M059J (cell line): ENCODE results near the gene MYL3. TPM values are rescaled to one million over a fixed set of nuclear protein-coding genes. Genes with fewer than 3 reads are reported as not detected.

Source experiments
- DNase-seq: peaks from one replicate; pipeline ENCODE4 v3.0.0-alpha.2; 2012; ENCODE audit warnings: low read depth
- total RNA-seq: library from RNA; depleted of rRNA; stranded (reverse); fragments of >200 nt; shearing (Covaris generic); gene quantifications from 2 replicates; pipeline ENCODE4 v1.2.3, GENCODE V29; 2014

The MYL3 gene
- total RNA-seq, 1 experiment from 2014 or later: 2.6 TPM

DNA sequence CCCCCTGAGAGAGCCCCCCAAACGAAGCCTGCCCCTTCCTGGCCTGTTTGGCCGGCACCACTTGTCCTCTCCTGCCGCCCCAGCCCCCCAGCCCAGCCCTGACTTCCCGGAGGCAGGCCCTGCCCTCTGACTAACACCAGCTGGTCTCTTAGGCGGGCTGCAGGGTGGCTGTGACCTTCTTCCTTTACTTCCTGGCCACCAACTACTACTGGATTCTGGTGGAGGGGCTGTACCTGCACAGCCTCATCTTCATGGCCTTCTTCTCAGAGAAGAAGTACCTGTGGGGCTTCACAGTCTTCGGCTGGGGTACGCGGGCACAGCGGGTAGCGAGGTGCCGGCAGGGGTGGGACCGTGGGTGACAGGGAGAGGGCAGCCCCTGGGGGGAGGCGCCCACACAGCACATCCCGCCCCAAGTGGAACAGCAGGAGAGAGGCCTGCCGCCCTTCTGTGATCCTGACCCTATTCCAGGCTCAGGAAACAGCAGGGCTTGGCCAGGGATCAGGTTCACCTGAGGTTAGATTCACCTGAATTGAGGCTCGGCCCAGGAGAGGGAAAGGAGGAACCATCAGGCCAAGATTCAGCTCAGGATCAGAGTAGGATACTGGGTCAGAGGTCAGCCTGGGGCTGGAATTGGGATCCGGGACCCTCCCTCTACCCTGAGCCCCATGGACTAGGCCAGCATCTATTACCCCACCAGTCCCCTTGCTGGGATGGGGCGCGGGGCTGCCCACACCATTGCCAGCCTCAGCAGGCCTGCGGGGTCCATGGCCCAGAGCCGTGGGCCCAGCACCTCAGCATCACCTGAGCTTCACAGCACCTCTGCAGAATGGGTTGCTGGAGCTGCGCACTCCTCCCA, 36.1 kb upstream of the MYL3 start:
- no peak for DNase-seq

DNA sequence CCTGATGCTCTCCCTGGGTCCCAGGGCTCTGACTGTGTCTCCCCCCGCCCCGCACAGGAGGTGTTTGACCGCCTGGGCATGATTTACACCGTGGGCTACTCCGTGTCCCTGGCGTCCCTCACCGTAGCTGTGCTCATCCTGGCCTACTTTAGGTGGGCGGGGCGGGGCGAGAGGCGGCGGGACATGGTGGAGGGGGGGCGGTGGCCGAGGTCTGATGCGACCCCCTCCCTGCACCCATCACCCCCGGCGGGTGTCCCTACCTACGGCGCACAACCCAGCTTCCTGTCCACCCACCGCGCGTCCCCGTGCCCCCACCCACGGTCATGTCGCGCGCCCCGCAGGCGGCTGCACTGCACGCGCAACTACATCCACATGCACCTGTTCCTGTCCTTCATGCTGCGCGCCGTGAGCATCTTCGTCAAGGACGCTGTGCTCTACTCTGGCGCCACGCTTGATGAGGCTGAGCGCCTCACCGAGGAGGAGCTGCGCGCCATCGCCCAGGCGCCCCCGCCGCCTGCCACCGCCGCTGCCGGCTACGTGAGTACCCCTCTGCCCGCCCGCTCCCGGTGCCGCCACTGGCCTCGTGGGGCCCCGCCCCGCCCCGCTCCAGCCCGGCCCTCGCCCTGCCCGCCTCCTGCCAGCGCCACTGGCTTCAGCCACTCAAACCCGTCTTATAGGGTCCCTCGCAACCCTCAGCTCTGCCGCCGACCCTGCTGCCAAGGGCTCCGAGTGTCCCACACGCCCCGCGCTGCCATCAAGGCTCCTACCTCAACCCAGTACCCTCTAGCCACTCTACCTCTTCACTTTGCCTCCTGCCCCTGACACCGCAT, 35.3 kb upstream of the MYL3 start:
- DNase-seq: no peak

DNA sequence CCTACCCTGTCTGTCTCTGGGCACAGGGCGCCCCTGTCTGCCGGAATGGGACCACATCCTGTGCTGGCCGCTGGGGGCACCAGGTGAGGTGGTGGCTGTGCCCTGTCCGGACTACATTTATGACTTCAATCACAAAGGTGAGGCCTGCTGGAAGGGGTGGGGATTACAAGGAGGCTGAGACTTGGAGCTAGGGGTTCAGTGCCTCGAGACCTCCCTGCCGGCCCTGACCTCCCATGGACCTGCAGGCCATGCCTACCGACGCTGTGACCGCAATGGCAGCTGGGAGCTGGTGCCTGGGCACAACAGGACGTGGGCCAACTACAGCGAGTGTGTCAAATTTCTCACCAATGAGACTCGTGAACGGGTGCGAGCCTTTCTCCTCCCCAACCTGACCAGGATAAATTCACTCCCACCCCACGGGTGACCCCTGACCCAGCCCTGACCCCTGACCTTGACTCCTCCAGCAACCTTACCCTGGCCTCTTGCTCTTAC, 34.6 kb upstream of the MYL3 start:
- DNase-seq: no peak

DNA sequence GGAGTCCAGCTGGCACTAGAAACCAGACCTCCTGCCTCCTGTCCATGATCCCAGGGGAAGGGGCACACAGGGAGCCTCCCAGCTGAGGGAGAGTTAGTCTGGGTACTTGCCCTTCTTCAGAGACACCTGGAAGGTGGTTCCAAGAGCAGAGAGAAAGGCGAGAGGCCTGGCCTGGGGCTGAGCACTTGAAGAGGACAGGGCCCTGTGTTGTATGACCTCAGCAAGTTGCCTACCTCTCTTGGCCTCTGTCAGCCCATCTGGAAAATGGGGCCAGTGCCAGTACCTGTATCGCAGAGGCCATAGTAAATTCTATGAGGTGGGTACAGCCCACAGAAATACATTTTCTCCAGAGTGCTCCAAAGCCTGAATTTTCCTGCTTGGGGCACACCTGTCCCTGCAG, 33.8 kb upstream of the MYL3 start:
- DNase-seq: no peak

DNA sequence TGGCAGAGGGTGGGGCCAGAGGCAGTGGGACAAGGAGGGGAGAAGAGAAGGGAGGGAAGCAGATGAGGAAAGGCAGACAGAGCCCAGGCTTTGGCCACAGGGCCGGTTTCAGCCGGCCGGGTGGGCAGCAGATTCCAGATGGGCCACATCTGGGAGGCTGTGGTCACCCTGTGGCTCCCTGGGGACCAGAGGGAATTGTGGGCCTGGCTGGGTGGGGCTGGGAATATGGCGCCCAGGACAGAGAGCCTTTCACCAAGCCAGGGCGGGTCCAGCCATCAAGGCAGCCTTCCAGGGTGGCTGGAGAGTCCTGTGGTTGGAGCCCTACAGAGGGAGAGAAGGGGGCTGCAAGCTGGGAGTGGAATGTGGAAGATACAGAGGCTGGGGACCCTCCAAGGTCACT, 33.1 kb upstream of the MYL3 start:
- no peak for DNase-seq

DNA sequence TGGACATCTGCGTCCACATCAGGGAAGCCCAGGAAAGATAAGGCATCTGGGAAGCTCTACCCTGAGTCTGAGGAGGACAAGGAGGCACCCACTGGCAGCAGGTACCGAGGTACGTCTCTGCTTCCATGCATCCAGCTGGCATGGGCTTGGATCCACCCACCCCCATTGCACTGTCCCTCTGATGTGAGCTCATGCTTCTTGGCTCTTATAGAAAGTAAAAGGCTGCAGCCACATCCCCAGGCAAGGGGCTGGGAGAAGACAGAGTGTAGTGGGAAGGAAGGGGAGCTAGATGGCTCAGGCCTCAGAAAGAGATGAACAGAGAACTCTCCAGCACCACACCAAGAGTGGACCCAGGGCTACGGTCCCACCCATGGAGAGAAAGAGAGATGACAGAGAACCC, 32.5 kb upstream of the MYL3 start:
- no peak for DNase-seq

DNA sequence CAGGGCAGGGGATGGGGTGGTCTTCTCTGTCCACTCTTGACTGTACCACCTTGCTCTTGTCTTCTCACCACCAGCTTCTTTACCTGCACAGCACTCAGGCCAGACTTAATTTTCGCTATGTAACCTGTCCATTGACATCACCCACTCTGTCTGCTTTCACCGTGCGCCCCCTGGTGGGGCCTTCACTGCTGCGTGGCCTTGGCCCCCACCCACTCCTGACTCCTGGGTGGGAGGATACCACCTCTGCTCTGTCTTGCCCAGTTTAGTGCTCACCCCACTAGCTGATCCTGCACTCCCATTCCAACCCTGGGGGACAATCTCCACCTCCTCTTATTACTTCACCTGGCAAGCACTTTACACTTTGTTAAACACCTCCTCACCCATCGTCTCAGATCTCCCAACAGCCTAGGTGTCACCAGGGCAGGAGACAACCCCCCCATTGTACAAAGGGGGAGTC, 32.0 kb upstream of the MYL3 start:
- DNase-seq: peak; percentile 38

DNA sequence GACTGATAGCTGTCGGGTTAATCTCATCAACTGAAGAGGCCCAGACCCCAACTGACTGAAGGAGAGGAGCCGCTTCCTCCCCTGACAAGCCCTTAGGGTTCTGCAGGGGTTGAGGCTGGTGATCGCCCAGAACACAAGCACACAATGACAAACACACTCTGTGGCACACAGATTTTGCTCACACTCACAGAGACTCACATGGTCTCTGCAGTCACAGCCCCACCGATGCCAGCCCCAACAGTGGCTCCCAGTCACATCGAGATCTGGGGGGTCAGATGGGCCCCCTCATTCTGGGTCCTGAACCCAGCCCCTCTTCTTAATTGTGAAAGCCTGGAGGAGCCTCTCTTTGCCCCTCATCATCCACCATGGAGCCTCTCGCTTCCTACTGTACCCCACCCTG, 31.0 kb upstream of the MYL3 start:
- DNase-seq: no peak

DNA sequence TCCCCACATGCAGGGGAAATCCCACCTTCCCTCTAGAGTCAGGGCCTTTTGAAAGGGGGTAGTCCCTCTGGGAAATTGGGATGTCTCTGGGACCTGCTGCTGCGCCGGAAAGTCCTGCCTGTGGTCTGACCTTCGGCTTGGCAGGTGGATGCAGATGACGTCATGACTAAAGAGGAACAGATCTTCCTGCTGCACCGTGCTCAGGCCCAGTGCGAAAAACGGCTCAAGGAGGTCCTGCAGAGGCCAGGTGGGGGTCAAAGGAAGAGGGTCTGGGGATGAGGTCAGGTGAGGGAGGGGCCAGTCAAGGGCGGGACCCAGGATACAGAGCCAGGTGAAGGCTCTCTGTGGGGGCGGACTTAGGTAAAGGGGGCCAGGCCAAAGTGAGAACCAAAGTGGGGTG, 30.5 kb upstream of the MYL3 start:
- DNase-seq: no peak

DNA sequence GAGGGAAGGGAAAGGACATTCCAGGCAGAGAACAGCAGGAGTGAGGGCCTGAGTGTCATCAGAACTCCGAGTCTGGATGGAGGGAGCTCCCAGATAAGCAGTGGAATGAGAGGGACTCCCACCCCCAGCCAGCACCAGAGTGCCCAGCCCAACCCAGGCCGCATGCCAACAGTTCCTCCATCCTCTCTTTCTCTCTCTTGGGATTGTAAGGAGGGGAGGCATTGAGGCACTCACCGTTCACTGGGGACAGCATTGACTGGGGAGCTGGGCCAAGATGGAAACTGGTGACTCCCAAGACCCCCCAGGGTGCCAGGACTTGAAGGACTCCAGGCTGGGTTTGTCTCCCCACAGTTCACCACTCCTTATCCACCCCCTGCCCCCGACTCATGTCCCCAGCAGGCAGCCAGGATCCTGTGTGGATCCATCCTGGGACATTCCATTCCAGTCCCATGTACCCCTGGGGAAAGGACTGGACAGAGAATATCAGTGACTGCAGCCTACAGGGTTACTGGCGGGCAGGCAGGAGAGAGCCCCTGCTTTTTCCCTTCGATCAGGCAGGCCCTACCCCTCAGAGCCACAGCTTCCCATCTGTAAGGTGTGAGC, 30.0 kb upstream of the MYL3 start:
- DNase-seq: no peak

DNA sequence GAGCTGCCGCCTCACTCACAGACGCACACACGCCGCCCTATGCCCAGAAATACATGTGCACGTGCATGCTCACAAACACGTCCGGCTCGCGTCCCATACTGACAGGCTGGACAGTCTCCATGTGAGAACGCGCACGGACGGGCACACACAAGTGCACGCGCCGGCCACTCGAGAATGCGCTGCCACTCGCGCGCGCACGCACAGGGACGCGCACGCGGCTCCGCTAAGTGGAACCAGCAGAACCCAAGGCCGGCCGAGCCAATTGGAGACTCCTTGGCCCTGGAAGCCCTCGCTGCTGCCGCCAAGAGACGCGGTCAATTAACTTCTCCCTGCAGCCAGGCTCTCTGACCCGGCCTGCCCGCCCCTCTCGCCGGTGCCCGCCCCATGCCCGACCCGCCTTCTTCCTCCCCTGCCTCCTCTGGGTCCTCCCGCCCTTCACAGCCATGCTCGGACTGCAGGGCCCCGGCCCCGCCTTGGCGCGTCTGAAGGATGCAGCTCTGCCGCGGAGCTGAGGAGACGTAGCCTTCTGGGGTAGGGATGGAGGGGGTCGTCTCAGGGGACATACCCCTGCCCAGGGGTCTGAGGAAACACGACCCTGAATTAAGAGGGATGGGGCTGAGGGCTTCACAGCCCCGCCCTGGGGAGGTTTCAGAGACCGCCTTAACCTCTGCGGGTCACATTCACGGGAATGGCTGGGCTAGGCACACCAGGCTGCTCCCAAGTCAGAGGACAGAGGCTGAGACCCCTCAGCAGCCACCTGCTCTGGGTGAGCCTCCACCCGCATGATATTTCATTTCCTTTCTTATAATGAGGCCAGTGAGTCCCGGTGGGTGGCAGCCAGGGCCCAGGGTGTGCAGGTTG, 29.3 kb upstream of the MYL3 start:
- peak; percentile 71 for DNase-seq

DNA sequence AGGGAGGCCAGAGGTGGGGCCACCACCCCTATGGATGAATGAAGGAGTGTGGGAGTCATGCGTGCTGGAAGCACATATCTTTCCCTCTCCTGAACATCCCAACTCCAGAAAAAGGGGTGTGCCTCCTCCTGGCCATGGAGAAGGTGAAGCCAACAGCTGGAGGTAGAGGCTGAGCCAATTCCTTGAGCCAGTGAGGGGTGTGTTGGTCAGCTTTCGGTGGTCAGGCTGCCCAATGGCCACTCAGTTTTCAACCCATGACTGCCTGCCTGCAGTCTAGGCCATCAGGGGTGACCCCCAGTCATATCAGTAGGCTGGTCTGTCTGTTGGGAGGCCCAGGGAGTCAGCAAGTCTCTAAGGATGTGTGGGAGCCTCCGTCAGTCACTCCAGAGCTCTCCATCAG, 27.9 kb upstream of the MYL3 start:
- DNase-seq: no peak

DNA sequence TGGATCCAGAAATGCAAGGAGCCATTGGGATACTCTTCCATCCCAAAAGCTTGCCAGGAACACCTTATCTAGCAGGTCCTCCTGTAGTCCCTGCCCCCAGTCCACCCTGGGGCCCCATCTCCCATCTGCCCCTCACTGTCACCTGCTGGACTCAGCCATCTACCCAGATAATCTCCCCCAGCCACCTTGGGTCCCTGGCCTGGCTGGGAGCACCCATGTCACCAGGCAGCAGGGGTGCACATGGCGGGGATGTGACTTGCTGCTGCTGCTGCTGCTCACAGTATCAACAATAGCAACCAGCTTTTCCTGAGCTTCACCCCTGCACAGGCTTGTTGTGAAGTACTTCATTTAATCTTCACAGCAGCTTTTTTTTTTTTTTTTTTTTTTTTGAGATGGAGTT, 26.9 kb upstream of the MYL3 start:
- no peak for DNase-seq

DNA sequence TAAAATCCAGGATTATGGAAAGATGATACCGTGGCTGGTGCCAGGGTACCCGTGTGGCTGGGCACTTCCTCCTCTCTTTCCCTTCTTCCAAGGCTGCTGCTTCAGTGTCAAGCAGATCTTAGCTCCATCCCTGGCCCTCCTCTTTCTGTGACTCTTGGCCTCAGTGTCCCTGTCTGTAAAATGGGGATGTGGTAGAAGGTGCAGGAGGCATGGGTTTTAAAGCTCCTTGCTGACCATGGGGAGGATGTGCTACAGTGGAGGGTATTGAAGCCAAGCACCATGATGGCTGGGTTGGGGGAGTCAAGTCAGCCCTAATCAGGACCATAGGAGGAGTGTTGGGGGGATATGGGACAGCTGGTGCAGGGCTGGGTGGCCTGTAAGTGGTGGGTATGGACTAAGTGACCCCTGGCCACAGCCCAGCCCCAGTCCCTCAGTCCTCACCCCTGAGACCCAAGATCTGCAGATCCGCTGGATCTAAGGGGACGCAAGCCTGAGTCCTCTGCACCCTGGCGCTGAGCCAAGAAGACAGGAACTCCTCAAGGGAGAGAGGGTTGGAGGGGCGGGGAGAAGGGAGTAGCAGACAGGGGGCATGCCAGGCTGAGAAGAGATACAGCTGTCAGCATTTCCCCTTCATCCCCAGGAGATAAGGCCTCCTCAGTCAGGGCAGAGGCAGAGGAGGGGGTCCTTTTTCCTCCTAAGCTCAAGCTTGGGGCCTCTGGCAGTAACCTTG, 26.3 kb upstream of the MYL3 start:
- DNase-seq: no peak

DNA sequence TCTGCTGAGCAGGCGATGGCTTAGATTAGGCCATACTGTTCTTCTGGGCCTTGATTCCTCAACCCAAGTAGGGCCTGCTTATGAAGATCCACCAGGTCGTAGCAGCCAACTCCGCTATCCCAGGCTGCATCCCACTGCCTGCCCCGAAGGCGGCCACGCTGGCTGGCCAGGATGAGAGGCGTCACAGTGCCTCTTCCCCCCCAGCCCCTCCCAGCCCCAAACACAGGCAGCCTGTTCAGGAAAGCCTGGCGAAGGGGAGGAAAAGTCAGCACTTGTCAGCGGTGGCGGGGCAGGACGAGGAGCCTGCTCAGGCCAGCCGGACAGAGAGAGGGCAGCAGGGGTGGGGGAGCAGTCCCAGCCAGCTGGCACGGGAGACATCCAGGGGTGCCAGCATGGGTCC, 25.5 kb upstream of the MYL3 start:
- no peak for DNase-seq

DNA sequence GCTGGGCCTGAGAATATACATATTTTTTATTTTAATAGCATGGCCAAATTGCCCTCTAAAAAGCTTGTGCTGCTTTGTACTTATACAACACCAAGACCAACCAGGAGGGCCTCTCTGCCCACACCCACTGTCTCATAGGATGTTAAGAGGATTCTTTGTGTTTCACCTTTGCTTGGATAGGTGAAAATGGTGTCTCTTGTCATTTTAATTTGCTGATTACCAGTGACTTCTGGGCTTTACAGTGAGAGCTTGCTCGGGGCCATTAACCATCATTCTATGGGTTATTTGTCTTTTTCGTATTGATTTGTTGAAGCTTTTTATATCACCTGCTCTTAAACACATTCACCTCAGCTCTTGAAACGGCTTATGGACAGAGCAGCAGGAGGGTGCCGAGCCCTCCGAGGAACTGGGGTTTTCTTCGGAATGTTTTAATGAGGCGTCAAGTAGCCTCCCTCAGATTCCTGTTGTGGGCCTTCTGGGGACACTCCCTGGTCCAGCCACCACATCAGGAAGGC, 24.8 kb upstream of the MYL3 start:
- no peak for DNase-seq

DNA sequence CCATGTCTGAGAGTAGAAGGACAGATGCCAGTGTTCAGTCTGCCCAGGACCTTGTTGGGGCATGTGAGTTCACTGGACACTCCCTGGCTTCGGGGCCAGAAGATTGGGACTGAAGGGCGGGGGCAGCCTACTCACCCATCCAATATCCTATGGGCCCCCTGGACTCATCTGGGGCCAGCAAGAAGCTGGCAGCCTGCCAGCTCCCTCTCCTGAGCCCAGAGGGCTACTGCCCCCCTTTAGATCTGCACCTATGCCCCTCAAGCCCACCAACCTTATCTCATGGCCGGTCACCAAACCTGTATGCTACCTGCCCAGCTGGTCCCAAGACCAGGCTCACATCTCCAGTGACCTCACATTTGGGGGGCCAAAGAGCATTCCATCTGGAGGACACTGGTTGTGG, 22.4 kb upstream of the MYL3 start:
- DNase-seq: no peak

DNA sequence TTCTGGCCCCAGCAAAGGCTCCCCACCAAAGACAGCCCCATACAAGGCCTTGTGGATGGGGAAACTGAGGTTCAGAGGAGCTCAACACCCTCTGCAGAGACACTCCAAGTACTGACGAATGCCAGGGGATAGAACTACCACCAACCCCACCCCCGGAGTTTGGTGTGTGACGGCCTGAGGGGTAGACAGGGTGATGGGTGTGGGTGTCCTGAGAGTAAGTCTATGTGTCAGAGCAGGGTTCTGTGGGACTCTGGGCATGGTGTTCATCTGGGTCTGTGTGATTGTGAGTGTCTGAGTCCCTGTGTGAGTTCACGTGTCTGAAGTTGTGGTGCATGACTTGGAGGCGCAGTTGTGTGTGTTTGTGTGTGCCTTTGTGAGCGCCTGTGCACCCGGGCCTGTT, 21.7 kb upstream of the MYL3 start:
- no peak for DNase-seq

DNA sequence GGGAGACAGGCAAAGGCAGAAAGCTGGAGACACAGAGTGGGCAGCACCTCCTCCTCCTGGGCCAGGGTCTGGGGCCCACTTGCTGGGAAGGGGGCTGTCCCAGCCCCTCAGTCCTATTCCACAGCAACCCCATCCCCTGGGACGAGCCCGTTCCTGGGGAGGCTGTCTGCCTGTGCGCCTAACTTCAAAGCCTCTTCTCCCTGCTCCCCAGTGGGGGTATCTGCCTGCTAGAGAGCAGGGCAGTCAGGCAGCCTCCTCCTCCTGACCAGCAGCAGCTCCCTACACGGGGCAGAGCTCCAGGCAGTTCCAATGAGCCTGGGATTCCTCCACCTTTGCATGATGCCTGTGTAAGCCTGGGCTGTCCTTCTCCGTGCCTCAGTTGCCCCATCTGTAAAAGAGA, 21.2 kb upstream of the MYL3 start:
- DNase-seq: no peak

DNA sequence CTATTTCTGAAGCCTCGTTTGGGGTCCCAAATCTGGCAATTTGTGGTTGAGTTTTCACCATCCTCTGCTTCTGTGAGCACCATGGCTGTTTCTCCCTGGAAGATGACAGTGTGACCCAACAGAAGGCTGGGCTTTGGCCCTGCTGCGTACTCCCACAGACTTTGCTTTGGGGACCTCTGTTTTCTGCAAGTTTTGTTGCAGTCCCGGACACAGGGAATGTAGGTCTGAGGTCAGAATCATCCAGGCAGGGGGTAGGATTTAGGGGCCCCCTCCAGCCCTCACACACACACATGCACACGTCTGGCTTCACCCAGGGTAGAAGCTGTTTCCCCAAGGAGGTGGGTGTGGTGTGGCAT, 20.6 kb upstream of the MYL3 start:
- DNase-seq: no peak
